Cerebellar nuclear complex (tissue), 1 donor: Measurements from ENCODE around the gene C2orf76.
A peak's percentile ranks its signal among the peaks of the same experiment; 100 is the strongest.

Experiments
- DNase-seq, 2 experiments: peaks; one replicate each; lab custom pipeline; 2025; lab: John Stamatoyannopoulos, UW

Gene C2orf76

DNA sequence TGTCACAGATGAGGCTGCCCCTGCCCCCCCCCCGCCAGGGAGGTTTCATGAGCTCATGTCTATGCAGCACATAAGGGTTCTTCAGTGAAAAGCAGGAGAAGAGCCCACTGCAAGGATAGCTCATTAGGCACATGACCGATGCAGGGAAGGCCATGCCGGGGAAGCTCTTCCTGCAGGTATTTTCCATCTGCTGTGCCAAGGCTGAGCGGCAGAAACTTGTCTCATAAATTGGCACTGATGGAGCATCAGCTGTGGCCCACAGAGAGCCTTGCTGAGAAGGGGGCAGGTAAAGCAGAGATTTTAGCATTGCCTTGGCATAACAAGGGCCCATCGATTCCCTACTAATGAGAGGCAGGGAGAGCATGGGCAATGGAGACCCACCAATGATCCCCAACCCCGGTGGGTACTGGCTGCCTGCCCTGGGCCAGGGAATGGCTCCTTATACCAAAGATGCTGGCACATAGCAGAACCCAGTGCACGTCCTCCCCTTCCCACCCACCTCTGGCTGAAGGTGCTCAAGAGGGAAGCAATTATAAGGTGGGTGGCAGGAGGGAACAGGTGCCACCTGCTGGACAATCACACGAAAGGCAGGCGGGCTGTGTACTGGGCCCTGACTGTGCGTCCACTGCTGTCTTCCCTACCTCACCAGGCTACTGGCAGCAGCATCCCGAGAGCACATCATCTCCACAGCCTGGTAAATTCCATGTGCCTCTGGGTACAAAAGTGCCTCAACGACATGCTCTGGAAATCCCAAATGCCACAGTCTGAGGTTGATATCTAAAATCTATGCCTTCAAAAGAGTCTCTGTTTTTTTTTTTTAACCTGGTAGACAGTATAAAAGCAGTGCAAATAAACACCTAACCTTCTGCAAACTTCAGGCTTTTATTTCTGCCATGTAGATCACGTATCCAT lies 101.6 kb downstream of the C2orf76 start:
- DNase-seq: peak in 1 of 2 experiments; percentile 30

DNA sequence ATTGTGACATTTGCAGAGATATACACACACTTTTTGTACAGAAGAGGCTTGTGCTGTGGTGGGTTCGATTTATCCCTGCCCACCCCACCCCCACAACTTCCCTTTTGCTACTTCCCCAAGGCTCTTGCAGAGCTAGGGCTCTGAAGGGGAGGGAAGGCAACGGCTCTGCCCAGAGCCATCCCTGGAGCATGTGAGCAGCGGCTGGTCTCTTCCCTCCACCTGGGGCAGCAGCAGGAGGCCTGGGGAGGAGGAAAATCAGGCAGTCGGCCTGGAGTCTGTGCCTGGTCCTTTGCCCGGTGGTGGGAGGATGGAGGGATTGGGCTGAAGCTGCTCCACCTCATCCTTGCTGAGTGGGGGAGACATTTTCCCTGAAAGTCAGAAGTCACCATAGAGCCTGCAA lies 103.0 kb downstream of the C2orf76 start:
- DNase-seq: peak; percentile 16 to 45

DNA sequence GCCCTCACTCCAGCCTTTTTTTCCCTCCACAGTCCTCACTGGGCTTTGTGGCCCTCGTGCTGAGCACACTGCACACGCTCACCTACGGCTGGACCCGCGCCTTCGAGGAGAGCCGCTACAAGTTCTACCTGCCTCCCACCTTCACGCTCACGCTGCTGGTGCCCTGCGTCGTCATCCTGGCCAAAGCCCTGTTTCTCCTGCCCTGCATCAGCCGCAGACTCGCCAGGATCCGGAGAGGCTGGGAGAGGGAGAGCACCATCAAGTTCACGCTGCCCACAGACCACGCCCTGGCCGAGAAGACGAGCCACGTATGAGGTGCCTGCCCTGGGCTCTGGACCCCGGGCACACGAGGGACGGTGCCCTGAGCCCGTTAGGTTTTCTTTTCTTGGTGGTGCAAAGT lies 103.6 kb downstream of the C2orf76 start:
- DNase-seq: no peak

DNA sequence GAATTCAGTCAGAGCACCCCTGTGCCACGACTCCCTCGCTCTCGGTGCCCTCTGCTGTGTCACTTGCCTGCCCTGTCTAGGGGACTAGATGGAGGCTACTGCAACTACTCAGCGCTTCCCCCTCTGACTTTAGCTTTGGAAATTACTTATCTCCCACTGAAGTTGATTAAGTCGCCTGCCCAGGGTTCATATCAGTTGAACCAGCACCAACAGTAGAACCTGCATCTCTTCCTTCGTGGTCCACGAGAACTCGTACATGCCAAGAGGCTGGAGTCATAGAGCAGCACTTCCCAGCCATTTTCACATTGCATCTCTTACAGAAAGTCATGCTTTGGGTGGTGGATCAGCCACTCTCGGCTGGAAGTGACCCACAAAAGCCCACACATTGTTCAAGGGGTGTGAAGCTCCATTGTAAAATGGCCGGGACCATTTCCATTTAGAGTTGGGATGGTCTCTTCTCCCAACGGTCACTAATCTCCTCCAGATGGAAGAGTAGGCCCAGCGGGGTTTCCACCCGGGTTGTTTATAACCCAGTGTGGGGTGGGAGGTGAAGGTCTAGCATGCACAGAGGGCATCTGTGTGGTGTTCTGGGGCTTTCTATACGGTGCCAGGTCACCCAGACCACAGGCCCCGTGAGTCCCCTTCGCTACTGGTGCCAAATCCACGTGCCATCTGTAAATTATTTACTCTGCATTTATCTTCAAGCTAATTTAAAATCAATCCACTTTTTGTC lies 105.0 kb downstream of the C2orf76 start:
- no peak for DNase-seq

DNA sequence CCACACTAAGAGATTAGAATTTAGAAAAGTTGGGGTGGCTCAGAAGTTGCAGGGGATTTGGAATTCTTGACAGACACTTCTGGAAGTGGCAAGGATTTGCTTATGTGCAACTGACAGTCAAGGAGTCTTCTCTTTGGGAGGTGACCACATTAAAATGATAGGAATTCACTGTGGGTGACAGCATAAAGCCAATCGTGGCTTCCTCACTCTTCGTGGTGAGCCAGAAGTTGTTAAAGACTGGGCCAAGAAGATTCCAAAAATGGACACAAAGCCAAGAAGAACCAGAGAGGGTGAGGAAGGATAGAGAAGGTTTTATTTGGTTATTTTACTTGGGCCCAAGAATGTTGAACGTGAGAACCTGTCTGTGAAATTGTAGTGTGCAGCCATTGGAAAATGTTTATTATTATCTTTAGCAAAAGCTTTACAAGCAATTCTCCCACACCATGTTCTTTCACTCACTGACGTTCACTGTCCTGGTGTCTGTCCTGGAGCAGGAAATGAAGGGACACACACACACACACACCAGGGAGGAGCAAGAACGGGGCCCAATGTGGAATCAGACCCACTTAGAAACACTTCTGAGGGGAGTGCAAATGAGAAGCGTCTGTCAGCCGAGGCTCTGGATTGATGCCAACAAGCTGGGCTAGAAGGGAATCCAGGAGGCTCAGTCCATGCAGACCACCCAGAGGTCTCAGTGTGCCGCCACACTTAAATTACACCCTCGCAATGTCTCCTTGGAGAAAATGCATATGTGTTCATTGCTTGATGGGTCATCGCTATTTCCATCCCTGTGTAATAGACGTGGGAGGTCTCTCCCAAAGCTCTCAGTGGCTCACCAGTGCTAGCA lies 105.8 kb downstream of the C2orf76 start:
- no peak for DNase-seq

DNA sequence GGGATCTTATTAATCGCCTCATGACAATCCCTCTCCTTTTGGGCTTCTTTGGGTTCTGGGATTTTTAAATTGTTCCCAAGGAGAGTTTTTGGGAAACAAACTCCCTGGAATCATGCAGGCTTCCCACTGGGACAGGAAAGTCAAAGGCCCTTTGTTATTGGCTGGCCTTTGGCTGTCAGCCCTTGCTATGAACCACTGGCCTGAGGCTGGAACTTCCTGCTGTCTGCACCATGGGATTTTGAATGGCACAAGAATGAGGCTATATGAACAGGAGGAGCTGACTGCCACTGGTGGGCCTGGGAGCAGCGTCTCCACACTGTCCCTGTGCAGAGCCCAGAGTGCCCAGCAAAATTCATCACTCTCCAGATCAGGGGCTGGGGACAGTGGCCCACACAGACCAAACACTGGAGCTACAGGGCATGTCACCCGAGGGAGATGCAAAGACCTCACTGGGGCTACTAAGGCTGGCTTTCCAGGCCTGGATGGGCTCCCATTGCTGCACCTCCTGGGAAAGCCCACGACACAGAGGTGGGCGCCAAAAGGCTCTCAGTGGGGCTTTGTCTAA lies 107.3 kb downstream of the C2orf76 start:
- DNase-seq: no peak

DNA sequence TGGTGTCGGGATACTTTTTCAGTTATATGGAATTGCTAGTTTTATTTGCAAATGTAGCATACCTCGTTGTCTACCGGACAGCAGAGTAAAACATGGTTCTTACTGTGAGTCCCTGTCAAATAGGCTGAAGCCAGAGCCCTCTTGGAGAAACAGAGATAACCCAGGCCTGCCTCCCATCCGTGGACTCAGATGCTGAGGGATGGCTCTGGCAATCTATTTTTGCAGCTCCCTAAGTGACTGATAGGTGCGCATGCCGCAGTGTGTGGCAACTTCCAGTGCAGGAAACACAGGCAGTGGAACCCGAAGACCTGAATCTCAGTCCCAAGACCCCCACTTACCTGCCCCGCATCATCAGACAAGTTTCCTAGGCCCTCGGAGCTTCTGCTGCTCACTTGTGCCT lies 109.4 kb downstream of the C2orf76 start:
- DNase-seq: no peak

DNA sequence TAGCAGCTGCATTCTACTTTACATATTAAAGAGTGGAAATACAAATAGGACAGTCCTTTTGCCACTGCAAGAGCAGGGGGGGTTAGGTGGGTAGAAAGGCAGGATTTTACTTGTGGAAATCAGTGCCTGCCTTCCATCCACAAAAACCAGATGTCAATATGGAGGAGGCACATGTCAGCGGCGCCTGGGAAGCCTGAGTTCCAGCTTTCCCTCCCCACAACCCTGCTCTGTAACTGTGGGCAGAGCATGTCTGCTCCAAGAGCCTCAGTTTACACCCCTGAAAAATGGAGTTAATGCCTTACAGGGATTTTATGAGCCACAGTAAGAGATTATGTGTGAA lies 110.1 kb downstream of the C2orf76 start:
- DNase-seq: no peak

DNA sequence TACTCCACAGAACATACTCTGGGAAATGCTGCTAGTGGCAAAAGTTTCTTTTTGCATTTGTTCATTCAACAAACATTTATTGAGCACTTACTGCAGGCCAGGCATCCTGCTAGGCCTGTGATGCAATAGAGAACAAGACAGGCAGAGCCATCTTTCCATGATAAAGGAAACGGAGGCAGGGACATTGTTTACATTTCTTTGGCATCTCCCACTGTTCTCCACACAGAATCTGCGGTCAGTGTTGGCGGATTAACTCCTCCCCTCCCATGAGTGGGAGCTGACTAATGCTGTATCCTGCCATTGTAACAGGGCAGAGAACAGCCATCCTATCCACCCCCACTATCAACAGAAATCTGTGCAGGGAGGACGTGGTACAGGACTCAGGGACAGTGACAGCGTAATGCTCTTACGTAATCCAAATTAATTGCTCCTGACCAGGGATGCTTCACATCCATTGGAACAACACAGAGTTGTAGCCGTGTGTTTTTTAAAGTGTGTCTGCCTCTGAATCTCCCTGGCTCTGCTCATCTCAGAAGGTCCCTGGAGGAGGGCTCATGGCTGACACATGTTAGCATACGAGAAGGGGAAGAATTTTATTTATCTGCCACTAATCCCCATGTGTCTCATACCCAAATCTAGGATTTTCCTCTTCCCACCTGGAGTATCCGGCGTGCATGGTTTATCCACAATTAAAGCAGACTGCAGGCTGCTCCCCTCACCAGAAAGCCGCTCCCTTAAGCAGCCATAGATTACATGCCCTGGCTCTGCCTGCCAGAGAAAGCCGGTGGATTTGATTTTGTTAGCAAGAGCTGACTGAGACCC lies 110.7 kb downstream of the C2orf76 start:
- DNase-seq: no peak

DNA sequence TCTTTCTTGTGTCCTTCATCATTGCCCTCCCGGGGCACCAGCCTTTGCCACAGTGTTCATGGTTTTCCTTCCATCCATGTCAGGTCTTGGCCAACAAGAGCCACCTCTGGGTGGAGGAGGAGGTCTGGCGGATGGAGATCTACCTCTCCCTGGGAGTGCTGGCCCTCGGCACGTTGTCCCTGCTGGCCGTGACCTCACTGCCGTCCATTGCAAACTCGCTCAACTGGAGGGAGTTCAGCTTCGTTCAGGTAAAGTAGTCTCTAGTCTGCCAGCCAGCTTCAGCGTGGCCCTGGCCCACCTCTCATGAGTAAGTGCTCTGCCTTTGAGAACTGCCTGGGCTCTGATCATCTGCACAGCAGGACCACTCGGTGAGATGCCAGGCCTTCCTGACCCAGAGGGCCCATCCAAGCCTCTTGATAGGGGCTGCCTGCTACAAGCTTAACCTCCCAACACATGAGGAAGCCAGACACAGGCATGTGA lies 112.0 kb downstream of the C2orf76 start:
- no peak for DNase-seq

DNA sequence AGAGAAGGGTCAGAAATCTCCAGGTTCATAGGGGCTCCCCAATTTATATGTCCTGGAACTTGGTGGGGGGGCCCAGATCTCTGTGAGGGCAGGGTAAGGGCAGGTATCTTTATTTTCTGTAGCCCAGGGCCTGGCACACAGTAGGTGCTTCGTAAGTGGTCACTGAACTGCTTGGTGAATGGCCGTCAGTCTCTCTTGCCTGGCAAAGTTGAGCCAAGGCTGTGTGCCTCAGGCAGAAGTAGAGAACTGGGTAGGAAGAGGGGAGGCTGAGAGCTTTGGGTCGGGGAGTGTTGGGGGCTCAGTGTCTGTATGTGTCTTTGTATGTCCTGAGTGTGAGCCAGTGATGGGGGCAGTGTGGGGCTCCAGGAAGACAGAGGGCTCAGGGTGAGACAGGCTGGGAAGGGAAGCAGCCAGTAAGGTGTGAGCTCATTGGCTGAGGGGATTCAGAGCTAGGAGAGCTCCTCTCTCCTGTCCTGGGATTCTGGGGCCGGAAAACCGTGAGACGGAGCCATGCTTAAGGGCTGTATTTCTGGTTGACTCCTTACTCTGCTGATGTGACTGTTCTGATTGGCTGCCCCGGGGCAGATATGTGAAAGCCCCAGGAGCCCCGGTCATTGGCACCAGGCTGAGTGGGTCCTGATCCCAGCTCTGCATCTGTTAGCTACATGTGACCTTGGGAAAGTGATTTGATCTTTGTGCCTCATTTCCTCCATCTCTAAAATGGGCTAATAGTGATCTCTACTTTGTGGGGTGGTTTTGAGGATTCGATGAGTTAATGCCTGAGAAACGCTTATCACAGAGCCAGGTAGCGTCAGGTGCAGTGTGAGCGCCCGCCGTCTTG lies 112.7 kb downstream of the C2orf76 start:
- no peak for DNase-seq

DNA sequence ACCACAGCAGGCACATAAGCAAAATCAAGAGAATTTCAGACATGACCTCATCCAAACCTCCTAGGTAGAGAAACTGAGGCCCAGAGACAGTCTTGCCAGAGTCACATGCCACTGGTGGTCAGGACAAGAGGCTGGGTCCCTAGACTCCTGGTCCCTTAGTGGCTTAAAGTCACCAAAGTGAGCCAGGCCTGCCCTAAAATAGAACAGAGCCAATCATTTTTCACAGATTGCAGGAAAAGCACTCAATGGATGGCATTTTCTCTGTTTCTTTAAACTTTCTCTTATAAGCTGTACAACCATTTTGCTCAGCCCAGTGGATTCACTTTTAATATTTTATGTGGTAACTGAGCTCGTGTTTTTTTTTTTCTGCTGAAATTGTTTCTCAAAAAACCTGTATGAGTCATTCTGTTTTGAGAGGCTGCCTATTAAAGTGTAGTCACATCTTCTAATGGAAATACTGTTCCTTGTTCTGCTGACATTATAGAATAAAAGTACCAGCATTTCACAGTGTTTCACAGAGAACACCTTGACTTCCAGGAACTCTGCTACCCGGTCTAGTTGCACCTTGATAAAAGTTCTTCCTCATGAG lies 113.4 kb downstream of the C2orf76 start:
- no peak for DNase-seq
